Measurements from ENCODE around the gene RAB9A. TPM values are rescaled to one million over a fixed set of nuclear protein-coding genes. Genes with fewer than 3 reads are reported as not detected.

The RAB9A gene
- total RNA-seq, 1 experiment from 2014 or later: 26.3 TPM

DNA sequence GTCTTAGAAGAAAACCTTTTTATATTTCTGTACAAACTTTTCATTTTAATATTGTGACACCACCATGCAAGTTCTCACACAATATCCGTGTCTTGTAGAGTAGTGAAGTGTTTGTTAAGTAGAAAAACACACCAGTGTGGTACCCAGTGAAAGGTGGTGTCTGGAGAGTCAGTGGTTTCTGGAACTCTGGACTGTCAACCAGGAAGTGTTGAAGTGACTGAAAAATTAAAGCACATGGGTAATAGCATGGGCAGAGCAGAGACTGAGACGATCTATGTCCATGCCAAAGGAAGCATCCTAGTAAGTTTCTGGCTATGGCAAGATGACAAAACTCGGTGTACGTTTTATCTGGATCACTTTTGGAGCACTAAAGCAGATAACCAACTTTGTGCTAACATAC lies 22.2 kb downstream of the RAB9A start (continued):
- TF ChIP-seq ZBTB21 (CRISPR knock-in tag; IDR thresholded peaks at IDR 0.05; ENCODE audit: borderline replicate concordance) (no peak), ZNF232 (CRISPR knock-in tag; IDR thresholded peaks at IDR 0.05) (no peak), ZNF121 (CRISPR knock-in tag; IDR thresholded peaks at IDR 0.05) (no peak), ESRRA (CRISPR knock-in tag; IDR thresholded peaks at IDR 0.05; ENCODE audit: borderline replicate concordance) (no peak), ZNF396 (CRISPR knock-in tag; IDR thresholded peaks at IDR 0.05; ENCODE audit: borderline replicate concordance) (no peak)

DNA sequence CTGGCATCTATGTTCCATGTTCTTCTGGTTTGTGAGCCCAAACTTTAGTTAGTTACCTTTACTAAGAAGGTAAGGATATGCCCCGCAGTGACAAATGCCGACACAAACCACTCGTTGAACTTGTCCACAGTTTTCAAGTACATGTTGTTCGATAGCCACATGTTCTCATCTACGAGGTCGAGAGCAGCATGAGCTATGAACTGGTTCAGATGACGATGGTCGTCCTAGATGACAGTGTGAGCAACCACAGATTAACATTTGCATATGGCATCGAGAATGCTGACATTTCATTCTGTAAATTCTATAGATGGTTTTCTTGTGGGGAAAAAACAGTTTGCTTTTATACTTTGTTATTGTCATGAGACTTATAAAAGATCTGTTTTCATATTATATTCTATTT lies 27.5 kb downstream of the RAB9A start:
- ATAC-seq (no peak), DNase-seq (ENCODE audit: low spot score) (no peak)
- Mint-ChIP-seq H3K27ac (no peak overlapping the region), H3K4me3 (no peak overlapping the region), H3K27me3 (ENCODE audit: low read depth) (no peaks in the 10 kb centered on the region), H3K36me3 (peaks cover 16% of the 10 kb centered on the region), H3K4me1 (no peaks in the 10 kb centered on the region), H3K9me3 (no peaks in the 10 kb centered on the region)
- TF ChIP-seq, protein P1, sequence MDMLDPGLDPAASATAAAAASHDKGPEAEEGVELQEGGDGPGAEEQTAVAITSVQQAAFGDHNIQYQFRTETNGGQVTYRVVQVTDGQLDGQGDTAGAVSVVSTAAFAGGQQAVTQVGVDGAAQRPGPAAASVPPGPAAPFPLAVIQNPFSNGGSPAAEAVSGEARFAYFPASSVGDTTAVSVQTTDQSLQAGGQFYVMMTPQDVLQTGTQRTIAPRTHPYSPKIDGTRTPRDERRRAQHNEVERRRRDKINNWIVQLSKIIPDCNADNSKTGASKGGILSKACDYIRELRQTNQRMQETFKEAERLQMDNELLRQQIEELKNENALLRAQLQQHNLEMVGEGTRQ (CRISPR knock-in tag; IDR thresholded peaks at IDR 0.05): no peak
- TF ChIP-seq, protein P2, sequence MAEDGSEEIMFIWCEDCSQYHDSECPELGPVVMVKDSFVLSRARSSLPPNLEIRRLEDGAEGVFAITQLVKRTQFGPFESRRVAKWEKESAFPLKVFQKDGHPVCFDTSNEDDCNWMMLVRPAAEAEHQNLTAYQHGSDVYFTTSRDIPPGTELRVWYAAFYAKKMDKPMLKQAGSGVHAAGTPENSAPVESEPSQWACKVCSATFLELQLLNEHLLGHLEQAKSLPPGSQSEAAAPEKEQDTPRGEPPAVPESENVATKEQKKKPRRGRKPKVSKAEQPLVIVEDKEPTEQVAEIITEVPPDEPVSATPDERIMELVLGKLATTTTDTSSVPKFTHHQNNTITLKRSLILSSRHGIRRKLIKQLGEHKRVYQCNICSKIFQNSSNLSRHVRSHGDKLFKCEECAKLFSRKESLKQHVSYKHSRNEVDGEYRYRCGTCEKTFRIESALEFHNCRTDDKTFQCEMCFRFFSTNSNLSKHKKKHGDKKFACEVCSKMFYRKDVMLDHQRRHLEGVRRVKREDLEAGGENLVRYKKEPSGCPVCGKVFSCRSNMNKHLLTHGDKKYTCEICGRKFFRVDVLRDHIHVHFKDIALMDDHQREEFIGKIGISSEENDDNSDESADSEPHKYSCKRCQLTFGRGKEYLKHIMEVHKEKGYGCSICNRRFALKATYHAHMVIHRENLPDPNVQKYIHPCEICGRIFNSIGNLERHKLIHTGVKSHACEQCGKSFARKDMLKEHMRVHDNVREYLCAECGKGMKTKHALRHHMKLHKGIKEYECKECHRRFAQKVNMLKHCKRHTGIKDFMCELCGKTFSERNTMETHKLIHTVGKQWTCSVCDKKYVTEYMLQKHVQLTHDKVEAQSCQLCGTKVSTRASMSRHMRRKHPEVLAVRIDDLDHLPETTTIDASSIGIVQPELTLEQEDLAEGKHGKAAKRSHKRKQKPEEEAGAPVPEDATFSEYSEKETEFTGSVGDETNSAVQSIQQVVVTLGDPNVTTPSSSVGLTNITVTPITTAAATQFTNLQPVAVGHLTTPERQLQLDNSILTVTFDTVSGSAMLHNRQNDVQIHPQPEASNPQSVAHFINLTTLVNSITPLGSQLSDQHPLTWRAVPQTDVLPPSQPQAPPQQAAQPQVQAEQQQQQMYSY (CRISPR knock-in tag; IDR thresholded peaks at IDR 0.05): no peak
- no peak for TF ChIP-seq EMX1 (CRISPR knock-in tag; IDR thresholded peaks at IDR 0.05)
- TF ChIP-seq, protein P3, sequence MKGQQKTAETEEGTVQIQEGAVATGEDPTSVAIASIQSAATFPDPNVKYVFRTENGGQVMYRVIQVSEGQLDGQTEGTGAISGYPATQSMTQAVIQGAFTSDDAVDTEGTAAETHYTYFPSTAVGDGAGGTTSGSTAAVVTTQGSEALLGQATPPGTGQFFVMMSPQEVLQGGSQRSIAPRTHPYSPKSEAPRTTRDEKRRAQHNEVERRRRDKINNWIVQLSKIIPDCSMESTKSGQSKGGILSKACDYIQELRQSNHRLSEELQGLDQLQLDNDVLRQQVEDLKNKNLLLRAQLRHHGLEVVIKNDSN (CRISPR knock-in tag; IDR thresholded peaks at IDR 0.05): no peak
- no peak for TF ChIP-seq CREB1 (CRISPR knock-in tag; IDR thresholded peaks at IDR 0.05)
- TF ChIP-seq, protein P4, sequence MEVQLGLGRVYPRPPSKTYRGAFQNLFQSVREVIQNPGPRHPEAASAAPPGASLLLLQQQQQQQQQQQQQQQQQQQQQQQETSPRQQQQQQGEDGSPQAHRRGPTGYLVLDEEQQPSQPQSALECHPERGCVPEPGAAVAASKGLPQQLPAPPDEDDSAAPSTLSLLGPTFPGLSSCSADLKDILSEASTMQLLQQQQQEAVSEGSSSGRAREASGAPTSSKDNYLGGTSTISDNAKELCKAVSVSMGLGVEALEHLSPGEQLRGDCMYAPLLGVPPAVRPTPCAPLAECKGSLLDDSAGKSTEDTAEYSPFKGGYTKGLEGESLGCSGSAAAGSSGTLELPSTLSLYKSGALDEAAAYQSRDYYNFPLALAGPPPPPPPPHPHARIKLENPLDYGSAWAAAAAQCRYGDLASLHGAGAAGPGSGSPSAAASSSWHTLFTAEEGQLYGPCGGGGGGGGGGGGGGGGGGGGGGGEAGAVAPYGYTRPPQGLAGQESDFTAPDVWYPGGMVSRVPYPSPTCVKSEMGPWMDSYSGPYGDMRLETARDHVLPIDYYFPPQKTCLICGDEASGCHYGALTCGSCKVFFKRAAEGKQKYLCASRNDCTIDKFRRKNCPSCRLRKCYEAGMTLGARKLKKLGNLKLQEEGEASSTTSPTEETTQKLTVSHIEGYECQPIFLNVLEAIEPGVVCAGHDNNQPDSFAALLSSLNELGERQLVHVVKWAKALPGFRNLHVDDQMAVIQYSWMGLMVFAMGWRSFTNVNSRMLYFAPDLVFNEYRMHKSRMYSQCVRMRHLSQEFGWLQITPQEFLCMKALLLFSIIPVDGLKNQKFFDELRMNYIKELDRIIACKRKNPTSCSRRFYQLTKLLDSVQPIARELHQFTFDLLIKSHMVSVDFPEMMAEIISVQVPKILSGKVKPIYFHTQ (CRISPR knock-in tag; IDR thresholded peaks at IDR 0.05): no peak
- TF ChIP-seq, protein P5, sequence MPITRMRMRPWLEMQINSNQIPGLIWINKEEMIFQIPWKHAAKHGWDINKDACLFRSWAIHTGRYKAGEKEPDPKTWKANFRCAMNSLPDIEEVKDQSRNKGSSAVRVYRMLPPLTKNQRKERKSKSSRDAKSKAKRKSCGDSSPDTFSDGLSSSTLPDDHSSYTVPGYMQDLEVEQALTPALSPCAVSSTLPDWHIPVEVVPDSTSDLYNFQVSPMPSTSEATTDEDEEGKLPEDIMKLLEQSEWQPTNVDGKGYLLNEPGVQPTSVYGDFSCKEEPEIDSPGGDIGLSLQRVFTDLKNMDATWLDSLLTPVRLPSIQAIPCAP (CRISPR knock-in tag; IDR thresholded peaks at IDR 0.05): no peak
- no peak for TF ChIP-seq JAZF1 (CRISPR knock-in tag; IDR thresholded peaks at IDR 0.05)
- TF ChIP-seq ESRRA (CRISPR knock-in tag; IDR thresholded peaks at IDR 0.05; ENCODE audit: borderline replicate concordance): no peak
- ChIA-PET POLR2A (no interaction called here), CTCF (no interaction called here)

DNA sequence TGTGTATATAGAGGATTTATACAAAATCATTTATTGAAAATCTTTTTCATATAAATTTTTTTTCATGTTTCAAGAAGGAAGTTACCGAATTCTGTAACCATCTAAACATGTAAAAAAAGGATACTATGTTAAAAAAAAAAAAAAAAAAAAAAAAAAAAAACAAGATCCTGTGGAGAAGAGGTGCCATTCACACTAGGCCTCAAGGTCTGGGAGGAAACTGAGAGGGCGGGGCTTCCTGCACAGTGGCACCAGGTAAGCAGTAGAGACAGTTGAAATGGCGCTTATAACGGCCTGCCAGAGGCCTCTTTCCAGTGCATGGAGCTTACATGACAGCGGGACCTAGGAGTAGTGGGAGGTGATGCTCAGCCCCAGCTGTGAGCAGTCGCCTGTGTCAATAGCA lies 28.0 kb downstream of the RAB9A start:
- Mint-ChIP-seq H3K9me3 (no peaks in the 10 kb centered on the region), H3K4me1 (no peaks in the 10 kb centered on the region), H3K27ac (no peak overlapping the region), H3K27me3 (ENCODE audit: low read depth) (no peaks in the 10 kb centered on the region), H3K4me3 (no peak overlapping the region), H3K36me3 (peaks cover 13% of the 10 kb centered on the region)
- ATAC-seq: no peak
- DNase-seq (ENCODE audit: low spot score): no peak
- ChIA-PET POLR2A (no interaction called here), CTCF (no interaction called here)
- TF ChIP-seq, protein P2 (CRISPR knock-in tag; IDR thresholded peaks at IDR 0.05): no peak
- TF ChIP-seq, protein P6, sequence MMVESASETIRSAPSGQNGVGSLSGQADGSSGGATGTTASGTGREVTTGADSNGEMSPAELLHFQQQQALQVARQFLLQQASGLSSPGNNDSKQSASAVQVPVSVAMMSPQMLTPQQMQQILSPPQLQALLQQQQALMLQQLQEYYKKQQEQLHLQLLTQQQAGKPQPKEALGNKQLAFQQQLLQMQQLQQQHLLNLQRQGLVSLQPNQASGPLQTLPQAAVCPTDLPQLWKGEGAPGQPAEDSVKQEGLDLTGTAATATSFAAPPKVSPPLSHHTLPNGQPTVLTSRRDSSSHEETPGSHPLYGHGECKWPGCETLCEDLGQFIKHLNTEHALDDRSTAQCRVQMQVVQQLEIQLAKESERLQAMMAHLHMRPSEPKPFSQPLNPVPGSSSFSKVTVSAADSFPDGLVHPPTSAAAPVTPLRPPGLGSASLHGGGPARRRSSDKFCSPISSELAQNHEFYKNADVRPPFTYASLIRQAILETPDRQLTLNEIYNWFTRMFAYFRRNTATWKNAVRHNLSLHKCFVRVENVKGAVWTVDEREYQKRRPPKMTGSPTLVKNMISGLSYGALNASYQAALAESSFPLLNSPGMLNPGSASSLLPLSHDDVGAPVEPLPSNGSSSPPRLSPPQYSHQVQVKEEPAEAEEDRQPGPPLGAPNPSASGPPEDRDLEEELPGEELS (CRISPR knock-in tag; IDR thresholded peaks at IDR 0.05): no peak
